Kidney epithelial cell (primary cell): ENCODE data around the gene RFFL. TPM values are rescaled to one million over a fixed set of nuclear protein-coding genes. Genes with fewer than 3 reads are reported as not detected.

Experiments
- DNase-seq: peaks from one replicate; pipeline ENCODE4 v3.0.0-alpha.2; 2010; ENCODE audit warnings: low read depth
- H3K27me3 ChIP-seq: 2 replicates; pipeline ENCODE4 v1.6.0; 2011; ENCODE audit warnings: low read length; ENCODE audit not compliant: control insufficient read depth, insufficient read depth
- H3K36me3 ChIP-seq: 2 replicates; pipeline ENCODE4 v1.5.1; 2011; ENCODE audit warnings: low read length; ENCODE audit not compliant: control insufficient read depth, insufficient read depth
- H3K4me3 ChIP-seq: 2 replicates; pipeline ENCODE4 v1.5.1; 2011; ENCODE audit warnings: low read depth, mild to moderate bottlenecking, control low read depth, low read length
- total RNA-seq: library from RNA; depleted of rRNA; stranded (reverse); fragments of >200 nt; gene quantifications from 2 replicates; pipeline ENCODE4 v1.2.3, GENCODE V29; 2015
- TF ChIP-seq, protein P1 (sequence below): IDR thresholded peaks from 2 replicates; pipeline ENCODE4 v1.5.1; 2011; ENCODE audit warnings: mild to moderate bottlenecking, moderate library complexity, low read length, control low read depth, inconsistent platforms; ENCODE audit not compliant: insufficient read depth, poor library complexity, severe bottlenecking

The RFFL gene
- total RNA-seq, 1 donor from 2014 or later = 14.1 TPM

DNA sequence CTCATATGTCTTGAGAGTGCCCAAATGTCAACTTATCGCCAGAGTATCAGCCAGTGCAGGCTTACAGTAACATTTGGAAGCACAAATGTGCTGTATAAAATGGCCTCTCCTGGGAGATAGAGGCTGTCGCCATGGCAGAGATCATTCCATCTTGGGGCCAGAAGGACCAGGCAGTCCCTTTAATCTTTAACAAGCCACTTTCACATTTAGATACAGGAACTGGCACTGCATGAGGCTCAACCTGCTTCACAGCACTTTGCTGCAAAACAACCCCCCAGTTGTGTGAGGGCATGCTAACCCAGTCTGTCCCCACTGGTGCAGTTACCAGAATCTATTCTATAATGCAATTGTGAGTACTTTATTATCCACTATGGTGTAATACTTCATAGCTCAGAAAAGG, 4.7 kb upstream of the RFFL start:
- no peaks in the 10 kb centered on the region for H3K27me3 ChIP-seq
- TF ChIP-seq, protein P1, sequence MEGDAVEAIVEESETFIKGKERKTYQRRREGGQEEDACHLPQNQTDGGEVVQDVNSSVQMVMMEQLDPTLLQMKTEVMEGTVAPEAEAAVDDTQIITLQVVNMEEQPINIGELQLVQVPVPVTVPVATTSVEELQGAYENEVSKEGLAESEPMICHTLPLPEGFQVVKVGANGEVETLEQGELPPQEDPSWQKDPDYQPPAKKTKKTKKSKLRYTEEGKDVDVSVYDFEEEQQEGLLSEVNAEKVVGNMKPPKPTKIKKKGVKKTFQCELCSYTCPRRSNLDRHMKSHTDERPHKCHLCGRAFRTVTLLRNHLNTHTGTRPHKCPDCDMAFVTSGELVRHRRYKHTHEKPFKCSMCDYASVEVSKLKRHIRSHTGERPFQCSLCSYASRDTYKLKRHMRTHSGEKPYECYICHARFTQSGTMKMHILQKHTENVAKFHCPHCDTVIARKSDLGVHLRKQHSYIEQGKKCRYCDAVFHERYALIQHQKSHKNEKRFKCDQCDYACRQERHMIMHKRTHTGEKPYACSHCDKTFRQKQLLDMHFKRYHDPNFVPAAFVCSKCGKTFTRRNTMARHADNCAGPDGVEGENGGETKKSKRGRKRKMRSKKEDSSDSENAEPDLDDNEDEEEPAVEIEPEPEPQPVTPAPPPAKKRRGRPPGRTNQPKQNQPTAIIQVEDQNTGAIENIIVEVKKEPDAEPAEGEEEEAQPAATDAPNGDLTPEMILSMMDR = no peak
- DNase-seq = no peak
- no peaks in the 10 kb centered on the region for H3K36me3 ChIP-seq
- H3K4me3 ChIP-seq = no peak overlapping the region

DNA sequence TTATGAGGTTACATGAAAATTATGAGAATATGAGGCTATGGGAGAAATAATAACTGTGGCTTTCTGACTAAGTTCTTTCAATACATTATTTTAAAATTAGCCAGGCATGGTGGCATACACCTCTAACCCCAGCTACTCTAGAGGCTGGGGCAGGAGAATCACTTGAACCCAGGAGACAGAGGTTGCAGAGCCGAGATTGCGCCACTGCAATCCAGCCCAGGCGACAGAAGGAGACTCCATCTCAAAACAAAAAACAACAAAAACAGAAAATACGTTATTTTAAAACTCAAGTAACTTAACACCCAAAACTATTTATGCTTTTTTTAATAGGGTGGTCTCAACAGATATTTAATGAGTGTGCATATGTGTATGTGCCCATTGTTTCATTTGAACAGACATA, 2.4 kb upstream of the RFFL start:
- TF ChIP-seq, protein P1 = no peak

DNA sequence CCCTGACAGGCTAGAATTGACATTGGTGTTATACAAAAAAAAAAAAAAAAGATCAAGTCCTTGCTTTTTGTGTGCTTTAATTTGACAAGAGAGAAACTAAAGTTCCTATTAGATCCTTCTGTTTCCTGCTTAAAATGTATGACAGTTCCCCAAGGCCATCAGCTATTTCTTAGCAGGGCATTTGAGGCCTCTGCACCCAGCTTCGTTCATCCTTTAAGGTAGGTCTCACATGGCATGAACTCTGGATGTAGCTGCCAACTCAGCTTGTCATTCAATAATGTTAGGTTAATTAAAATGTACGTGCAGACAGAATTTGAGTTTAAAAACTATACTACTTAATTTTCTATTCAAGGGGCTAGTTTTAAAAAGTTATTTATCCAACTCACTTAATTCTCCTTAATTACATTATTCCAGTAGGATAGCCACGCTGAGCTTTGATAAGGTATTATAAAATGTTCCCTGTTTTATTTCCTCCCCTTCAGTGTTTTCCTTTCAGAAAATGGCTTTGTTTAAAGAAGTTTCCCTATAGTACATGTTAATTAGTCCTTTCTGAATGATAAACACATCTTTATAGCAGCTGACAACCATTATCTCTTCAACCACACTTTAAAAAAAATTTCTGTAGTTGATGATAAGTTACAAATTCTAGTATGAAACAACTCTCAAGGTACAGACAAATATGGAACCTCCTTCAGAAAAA, 1.2 kb upstream of the RFFL start:
- DNase-seq = no peak
- no peak overlapping the region for H3K4me3 ChIP-seq
- no peaks in the 10 kb centered on the region for H3K27me3 ChIP-seq
- H3K36me3 ChIP-seq = no peaks in the 10 kb centered on the region
- TF ChIP-seq, protein P1 = no peak

More for the DNA sequence above, 2.4 kb upstream of the RFFL start:
- no peaks in the 10 kb centered on the region for H3K36me3 ChIP-seq
- no peak overlapping the region for H3K4me3 ChIP-seq
- DNase-seq = no peak
- H3K27me3 ChIP-seq = no peaks in the 10 kb centered on the region

DNA sequence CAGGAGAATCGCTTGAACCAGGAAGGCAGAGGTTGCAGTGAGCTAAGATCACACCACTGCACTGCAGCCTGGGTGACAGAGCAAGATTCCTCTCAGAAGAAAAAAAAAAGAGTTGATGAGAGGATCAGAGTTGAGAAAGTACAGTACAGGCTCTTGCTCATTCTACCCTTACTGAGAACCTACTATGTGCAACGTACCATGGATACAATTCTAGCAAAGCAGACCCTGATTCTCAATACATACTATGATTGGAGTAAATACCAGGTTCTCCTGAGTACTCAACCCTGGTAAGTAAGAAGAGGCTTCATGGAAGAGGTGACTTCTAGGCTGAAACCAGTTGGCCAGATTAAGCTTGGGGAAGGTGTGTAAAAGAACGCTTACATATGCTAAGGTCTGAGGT, 1.2 kb downstream of the RFFL start:
- TF ChIP-seq, protein P1 = no peak

DNA sequence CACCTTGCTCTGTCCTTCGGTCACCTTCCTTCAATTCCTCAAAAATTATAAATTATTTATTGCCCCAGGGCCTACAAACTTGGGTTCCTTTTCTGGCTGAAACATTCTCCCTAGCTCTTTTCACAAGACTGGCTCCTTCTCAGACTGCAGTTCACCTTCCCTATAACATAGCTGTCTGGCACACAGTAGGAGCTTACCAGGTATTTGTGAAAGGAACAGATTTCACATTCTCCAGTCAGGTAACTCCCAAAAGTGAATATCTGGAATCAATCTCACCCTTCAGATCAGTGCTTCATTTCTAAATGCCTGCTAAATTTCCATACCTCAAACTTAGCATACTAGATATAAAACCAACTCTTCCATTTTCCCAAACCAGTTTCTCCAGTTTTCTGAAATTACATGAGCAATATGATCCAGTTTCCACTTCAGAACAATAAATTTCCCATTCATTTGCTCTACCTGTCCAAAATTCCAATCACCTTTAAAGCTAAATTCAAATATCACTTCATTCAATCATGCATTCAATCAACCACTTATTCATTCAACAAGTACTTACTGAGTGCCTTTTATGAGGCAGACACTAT, 6.1 kb downstream of the RFFL start:
- H3K27me3 ChIP-seq = no peaks in the 10 kb centered on the region
- no peak overlapping the region for H3K4me3 ChIP-seq
- no peak for DNase-seq
- TF ChIP-seq, protein P1 = no peak
- peaks cover 1% of the 10 kb centered on the region for H3K36me3 ChIP-seq

More for the DNA sequence above, 1.2 kb downstream of the RFFL start:
- no peak overlapping the region for H3K4me3 ChIP-seq
- DNase-seq = no peak
- peaks cover 1% of the 10 kb centered on the region for H3K36me3 ChIP-seq
- H3K27me3 ChIP-seq = no peaks in the 10 kb centered on the region
